ENCODE results near the gene NUF2. TPM values are rescaled to one million over a fixed set of nuclear protein-coding genes. Genes with fewer than 3 reads are reported as not detected.

The NUF2 gene
- total RNA-seq, 4 donors from 2014 or later, result 0.73 to 20.5 TPM; not detected in 2

- TF ChIP-seq POLR2A (IDR thresholded peaks at IDR 0.05) (no peak), CTCF (IDR thresholded peaks at IDR 0.05) (no peak)
- H3K4me1 ChIP-seq, result no peaks in the 10 kb centered on the region
- intact Hi-C loops (cut with DNase I; ENCODE audit: low total_unique reads), result no loop called here
- H3K4me3 ChIP-seq, result no peak overlapping the region
- no peaks in the 10 kb centered on the region for H3K9me3 ChIP-seq
- H3K36me3 ChIP-seq, result no peaks in the 10 kb centered on the region
- no peaks in the 10 kb centered on the region for H3K27me3 ChIP-seq
- H3K27ac ChIP-seq, result no peak overlapping the region
- DNase-seq, result no peak
Observed at GRCh38 chr1:163388970-163389369, 67.2 kb downstream of the NUF2 start.

GRCh38 chr1:163395790-163396189 is 74.0 kb downstream of the NUF2 start:
- no peak overlapping the region for H3K4me3 ChIP-seq
- H3K9me3 ChIP-seq, result no peaks in the 10 kb centered on the region
- H3K27me3 ChIP-seq, result no peaks in the 10 kb centered on the region
- no peak for DNase-seq
- no peak for TF ChIP-seq POLR2A (IDR thresholded peaks at IDR 0.05)
- TF ChIP-seq CTCF (IDR thresholded peaks at IDR 0.05), result no peak
- H3K27ac ChIP-seq, result no peak overlapping the region
- no peaks in the 10 kb centered on the region for H3K4me1 ChIP-seq
- no peaks in the 10 kb centered on the region for H3K36me3 ChIP-seq
- intact Hi-C loops (cut with DNase I; ENCODE audit: low total_unique reads), result no loop called here

- Histone ChIP-seq H3K36me3 (no peaks in the 10 kb centered on the region), H3K4me3 (no peak overlapping the region), H3K27me3 (no peaks in the 10 kb centered on the region), H3K9me3 (no peaks in the 10 kb centered on the region), H3K4me1 (no peaks in the 10 kb centered on the region), H3K27ac (no peak overlapping the region)
- intact Hi-C loops (cut with DNase I; ENCODE audit: low total_unique reads), result no loop called here
- TF ChIP-seq CTCF (IDR thresholded peaks at IDR 0.05), result no peak
- no peak for TF ChIP-seq POLR2A (IDR thresholded peaks at IDR 0.05)
- no peak for DNase-seq
Observed at GRCh38 chr1:163397451-163398200, 75.9 kb downstream of the NUF2 start.

- H3K27ac ChIP-seq, result no peak overlapping the region
- H3K9me3 ChIP-seq, result no peaks in the 10 kb centered on the region
- H3K27me3 ChIP-seq, result no peaks in the 10 kb centered on the region
- H3K4me1 ChIP-seq, result no peaks in the 10 kb centered on the region
- H3K36me3 ChIP-seq, result no peaks in the 10 kb centered on the region
- TF ChIP-seq CTCF (IDR thresholded peaks at IDR 0.05), result no peak
- no peak for TF ChIP-seq POLR2A (IDR thresholded peaks at IDR 0.05)
- no peak overlapping the region for H3K4me3 ChIP-seq
- DNase-seq, result no peak
- intact Hi-C loops (cut with DNase I; ENCODE audit: low total_unique reads), result no loop called here
Observed at GRCh38 chr1:163399001-163399400, 77.2 kb downstream of the NUF2 start.

GRCh38 chr1:163399976-163400601 is 78.3 kb downstream of the NUF2 start:
- Histone ChIP-seq H3K27ac (no peak overlapping the region), H3K9me3 (no peaks in the 10 kb centered on the region), H3K4me3 (no peak overlapping the region), H3K27me3 (no peaks in the 10 kb centered on the region), H3K36me3 (no peaks in the 10 kb centered on the region), H3K4me1 (no peaks in the 10 kb centered on the region)
- no peak for TF ChIP-seq CTCF (IDR thresholded peaks at IDR 0.05)
- no peak for TF ChIP-seq POLR2A (IDR thresholded peaks at IDR 0.05)
- no peak for DNase-seq
- intact Hi-C loops (cut with DNase I; ENCODE audit: low total_unique reads), result no loop called here

Measured in uterus (tissue), 4 donors.